Umbilical cord (tissue), 2 donors: ENCODE measurements around the gene HOXD12. TPM values are rescaled to one million over a fixed set of nuclear protein-coding genes. Genes with fewer than 3 reads are reported as not detected.
A peak's percentile ranks its signal among the peaks of the same experiment; 100 is the strongest.

ENCODE experiments used
- DNase-seq: peaks from one replicate; pipeline ENCODE4 v3.0.0-alpha.2; 2015; ENCODE audit warnings: low spot score
- total RNA-seq: library from RNA; depleted of rRNA; stranded (reverse); fragments of >200 nt; gene quantifications from one replicate; pipeline ENCODE4 v1.2.3, GENCODE V29; 2014; ENCODE audit warnings: low replicate concordance; ENCODE audit not compliant: insufficient read depth

Gene HOXD12
- total RNA-seq, 1 donor from 2014 or later = 1.9 TPM

DNA sequence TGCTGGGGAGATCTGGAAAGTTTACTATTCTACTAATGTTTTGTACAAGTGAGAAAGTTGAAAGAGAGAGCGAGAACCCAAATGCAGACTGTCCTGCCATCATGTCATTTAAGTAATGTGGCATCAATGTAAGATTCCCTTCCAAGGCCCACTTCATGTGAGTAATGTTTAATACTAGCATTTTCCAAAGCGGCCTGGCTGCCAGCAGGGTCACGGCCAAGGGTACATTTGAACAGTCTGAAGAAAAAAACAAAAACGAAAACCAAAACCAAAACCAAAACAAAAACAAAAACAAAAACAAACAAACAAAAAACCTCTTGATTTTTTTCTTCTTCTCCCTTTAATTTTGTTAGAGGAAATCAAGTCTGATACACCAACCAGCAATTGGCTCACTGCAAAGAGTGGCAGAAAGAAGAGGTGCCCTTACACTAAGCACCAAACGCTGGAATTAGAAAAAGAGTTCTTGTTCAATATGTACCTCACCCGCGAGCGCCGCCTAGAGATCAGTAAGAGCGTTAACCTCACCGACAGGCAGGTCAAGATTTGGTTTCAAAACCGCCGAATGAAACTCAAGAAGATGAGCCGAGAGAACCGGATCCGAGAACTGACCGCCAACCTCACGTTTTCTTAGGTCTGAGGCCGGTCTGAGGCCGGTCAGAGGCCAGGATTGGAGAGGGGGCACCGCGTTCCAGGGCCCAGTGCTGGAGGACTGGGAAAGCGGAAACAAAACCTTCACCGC, 19.2 kb downstream of the HOXD12 start:
- DNase-seq = no peak

DNA sequence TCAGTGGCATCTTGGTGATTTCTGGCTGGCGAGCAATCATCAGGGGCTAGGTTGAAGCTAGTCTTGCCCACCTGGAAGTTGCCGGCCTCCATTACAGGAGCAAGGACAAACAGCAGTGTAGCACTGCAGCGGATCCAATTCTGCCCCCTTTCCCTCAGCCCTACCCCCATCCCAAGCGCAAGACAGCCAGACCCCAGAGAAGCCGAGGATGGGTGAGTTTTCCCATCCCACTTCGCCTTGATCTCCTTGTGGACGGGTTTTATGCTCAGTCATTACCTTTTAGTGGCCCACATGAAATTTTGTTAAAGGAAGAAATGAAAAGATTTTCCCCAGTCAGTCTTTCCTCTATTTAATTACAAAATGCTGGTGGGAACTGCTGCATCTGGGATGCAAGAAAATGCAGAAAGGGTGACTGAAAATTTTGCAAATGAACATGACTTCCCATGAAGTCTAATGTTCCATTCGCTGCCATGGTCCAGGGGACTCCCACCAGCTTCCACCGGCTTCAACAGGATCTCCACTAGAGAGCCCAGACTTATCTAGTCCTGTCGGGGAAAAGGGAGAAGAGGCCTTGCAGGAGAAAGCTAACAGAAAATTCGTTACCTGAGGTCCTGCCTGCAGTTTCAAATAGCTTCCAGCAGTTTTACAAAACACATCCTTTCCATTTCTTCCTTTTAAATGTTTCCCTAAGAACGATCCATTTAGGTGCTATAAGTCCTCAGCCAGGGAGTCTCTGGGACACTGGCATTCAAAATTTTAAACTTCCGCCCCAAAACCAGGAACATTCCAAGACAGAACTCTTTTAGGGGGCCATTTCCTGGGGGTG, 21.0 kb downstream of the HOXD12 start:
- no peak for DNase-seq

- no peak for DNase-seq
Measured at GRCh38 chr2:176121190-176122051, 21.8 kb downstream of the HOXD12 start.

- DNase-seq = no peak
Measured at GRCh38 chr2:176122052-176122682, 22.6 kb downstream of the HOXD12 start.

GRCh38 chr2:176122683-176123410, 23.3 kb downstream of the HOXD12 start, which contains the start of gene HOXD9:
TSS of gene HOXD9 (plus strand) at chr2:176122719. CDS start at chr2:176122769, 50 bp downstream.
- no peak for DNase-seq

GRCh38 chr2:176123411-176124109, 24.0 kb downstream of the HOXD12 start:
- DNase-seq = no peak

DNA sequence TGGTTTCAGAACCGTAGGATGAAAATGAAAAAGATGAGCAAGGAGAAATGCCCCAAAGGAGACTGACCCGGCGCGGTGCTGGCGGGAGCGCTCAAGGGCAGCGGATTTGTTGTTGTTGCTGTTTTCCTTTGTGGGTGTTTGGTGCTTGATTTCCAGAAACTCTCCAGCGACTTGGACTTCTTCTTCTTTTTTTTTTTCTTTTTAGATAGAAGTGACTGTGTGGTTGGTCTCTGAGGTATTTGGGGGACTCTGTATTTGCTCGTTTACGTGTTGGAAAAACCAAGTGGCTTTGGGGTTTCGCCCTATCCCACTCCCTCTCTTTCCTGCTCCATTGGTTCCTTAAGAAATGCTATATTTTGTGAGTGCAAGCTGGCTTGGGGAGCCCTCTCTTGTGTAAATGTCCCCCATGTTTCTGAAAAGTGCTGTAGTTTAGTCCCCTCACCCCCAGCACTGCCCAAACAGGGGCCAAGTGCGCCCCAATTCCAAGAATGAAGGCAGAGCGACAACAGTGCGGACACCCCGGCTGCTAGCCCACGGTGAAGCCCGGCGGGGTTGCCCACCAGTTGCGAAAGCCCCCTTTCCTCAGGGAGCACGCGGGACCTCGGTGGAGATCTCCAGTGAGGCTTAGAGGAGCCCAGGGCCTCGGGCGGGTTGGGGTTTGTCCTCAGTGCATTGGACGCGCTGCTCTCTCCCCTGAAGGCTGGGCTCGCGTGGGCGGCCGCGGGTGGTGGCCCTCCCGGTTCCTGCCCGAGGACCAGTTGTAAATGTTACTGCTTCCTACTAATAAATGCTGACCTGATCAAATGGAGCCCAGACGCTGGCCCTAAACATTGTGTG, 24.7 kb downstream of the HOXD12 start:
- no peak for DNase-seq

DNA sequence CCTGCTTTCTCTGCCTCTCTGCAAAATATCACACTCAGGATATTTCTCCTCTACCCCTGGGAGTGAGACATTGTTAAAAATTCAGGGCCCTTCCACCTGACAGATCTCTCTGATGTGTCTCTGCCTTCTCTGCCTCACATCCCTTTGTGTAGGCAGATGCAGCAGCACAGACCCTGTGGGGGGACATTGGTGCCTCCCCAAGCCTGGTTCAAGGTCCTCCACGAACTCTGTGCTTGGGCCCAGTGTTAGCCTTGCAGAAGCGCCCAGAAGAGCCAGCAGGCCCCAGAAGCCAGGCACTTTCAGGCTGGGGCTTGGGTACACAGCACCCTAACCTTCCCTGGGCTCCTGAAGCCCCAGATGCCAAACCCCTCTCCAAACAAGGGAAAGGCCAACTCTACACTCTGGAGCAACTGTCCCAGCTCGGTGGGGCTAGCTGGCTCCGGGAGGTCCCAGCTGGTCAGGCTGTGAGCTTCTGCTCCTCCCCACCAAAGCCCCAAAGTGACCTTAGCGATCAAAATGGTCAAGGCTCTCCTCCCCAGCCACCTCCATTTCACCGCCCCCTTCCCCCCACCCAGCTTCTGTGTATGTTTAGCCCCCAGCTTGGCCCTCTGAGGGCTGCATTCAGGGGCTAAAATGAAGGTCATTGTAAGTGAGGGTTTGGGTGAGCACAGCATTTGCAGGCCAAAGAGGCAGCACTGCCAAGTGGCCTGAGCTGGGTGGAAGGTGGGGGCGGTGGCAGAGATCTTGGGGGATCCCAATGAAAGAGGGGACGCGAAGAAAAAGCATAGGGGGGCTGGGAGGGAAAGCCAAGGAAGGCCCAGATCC, 25.6 kb downstream of the HOXD12 start:
- DNase-seq = no peak

DNA sequence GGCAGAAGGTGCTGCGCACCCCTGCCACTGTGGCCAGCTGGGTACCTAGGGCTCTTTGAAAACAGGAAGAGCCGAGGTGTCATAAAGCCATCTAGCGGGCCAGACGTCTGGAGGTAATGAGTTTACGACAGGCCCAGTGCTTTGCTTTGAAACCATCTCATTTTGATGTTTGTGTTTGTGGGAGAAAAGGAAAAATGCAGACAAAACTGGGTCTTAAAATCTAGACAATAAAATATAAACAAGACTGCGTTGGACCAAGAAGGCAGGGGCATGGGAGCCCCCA, 26.1 kb downstream of the HOXD12 start:
- DNase-seq = no peak

DNA sequence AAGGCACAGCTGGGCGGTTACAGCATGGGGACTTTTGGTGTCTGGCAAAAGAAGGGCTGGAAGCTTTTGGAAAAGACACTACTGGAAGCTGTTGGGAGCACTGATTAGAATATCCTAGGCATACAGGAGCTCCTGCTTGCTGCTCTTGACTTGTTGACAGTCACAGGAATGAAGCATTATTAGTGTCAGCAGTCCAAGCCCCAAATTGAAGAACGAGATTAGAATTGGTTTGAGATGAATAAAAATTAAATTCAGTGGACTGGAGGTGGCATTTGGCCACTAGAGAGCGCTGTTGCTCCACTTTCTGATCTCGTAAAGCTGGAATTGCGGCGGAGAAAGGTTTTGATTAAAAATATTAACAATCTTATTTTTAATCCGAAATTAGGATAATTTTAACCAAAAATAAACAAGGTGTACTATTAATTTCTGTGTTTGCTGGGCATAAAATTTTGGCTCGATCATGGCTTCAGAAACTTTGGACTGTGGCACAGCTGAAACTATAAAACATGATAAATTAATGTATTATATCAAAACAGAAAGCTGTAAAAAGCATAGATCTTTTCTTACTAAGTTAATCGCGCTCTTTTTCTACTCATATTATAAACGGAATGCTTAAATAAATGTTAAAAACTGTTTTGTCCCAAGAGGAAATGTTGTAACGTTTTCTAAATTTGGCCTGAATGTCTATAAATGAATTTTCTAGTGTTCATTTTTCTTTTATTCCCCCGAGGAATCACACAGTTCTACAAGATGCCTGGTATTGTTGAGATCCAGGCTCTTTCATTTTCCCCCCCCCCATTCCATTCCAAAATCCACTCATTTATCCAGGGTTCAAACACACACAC, 27.6 kb downstream of the HOXD12 start:
- DNase-seq = peak; percentile 73

DNA sequence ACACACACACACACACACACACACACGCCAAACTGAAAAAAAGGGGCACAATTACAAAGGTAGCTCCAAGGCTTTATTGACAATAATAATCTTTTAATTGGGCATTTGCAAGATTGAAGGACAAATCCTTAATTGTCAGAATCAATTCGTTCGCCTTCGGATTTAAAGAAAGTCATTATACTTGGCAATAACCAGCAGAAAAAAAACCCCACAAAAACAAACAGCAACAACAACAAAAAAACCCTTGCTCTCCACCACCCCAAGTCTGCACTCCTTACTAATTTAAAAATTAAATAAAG, 28.1 kb downstream of the HOXD12 start:
- DNase-seq = no peak

DNA sequence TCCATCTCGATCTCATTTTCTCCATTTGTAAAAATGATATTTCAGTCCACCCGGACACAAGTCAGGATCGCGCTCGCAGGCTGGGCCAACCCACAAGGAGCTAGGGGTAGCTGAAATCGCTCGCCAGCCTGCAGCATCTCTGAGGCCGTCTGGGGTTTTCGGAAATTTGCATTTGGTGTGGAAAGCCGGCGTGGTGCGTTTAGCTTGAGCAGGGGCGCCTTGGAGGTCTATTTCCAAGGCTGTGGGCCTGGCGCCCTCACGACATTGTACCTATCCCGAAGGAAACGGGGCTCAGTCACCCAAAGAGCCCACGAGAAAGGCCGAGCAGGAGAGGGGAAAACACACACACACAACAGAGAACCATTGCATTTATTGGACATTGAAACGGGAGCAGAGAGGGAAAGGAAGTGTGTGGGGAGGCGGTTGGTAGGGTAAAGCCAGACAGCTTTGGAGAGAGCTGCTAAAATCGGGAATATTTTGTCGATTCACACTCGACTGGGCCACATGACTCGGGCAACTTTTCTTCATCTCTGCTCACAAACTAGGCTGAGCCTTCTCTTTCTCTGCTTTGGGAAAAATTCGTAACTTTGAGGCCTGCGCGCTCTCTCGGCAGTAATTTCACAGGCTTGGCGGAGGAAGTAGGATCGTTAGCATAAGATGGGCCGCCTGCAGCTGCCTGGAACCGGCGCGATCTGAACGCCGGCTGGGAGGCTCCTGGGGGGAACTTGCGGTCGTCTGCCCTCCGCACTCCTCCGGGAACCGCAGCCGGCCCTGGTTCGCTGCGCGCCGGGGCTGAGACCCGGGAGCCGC, 28.8 kb downstream of the HOXD12 start:
- DNase-seq = peak; percentile 51

DNA sequence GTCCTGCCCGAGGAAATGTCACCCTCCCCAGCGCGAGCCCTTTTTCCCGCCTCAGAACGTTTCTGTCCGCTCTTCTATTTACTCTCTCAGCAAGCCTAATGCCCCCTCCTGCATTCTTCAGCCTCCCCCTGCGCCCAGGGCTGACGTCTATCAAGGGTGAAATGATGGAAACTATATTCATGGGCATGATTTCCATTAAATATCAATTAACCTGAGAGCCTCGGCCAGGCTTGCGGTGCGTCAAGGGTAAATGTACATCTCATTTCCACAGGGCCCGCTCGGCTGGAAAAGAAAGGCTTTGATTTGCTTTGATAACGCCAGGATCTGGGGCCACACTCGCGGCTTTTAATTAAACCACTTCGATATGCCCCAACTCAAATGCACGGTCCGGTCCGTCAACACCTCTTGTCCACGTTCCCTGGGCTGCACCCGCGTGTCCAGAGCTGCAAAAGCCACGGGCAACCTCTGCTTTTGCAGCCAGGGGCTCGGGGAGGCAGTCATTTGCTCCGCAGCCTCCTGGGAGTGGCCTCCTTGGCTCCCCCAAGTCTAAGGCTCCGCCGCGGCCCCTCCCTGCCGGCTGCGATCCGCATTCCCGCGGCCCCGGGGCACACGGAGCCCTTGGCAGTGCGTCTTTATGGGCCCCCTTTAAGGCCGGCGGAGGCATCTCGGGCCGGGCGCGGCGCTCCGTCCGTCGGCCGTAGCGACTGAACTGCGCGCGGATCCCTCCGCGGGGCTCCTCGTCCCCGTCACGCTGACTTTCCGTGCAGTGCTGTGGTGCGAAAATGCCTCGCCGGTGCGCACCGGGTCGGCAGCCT, 29.6 kb downstream of the HOXD12 start, which contains the start of gene HOXD8:
Gene HOXD8 (plus strand): TSS at position 724 of the 815 bp plus-strand sequence. CDS start 662 bp downstream, outside the sequence.
- peak; percentile 70 for DNase-seq

DNA sequence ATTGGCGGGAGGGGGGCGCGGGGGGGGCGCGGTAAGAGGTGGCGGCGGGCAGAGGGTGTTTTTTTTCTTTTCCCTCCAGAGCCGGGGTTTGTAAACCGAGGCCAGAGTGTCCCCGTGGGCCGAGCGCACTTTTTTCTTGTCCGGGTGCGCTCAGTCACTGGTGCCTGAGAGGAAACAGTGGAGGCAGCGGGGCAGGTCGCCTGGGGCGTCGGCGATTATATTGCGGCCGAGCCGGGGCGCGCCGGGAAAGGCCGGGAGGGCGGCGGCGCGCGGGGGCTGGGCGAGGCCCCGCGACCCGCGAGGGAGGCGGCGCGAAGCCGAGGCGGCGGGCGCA, 30.2 kb downstream of the HOXD12 start:
- no peak for DNase-seq

DNA sequence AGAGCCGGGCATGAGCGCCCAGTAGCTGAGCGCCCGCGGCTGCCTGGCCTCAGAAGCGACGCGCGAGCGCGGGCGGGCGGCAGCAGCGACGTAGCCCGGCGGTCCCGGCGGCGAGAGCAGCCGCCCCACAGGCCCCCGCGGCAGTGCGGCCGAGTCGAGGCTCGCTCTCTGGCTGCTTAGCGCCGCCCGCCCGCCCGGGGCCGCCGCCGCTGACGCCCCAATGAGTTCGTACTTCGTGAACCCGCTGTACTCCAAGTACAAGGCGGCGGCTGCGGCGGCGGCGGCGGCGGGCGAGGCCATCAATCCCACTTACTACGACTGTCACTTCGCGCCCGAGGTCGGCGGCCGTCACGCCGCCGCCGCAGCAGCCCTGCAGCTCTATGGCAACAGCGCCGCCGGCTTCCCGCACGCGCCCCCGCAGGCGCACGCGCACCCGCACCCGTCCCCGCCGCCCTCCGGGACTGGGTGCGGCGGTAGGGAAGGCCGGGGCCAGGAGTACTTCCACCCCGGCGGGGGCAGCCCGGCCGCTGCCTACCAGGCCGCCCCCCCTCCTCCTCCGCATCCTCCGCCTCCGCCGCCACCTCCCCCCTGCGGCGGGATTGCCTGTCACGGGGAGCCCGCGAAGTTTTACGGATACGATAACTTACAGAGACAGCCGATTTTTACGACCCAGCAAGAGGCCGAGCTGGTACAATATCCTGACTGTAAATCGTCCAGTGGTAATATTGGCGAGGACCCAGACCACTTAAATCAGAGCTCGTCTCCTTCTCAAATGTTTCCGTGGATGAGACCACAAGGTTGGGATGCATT, 30.8 kb downstream of the HOXD12 start:
- DNase-seq = no peak
